ENCODE data around the gene IRF4. TPM values are rescaled to one million over a fixed set of nuclear protein-coding genes. Genes with fewer than 3 reads are reported as not detected.
"Not testable (repeated sequence)": the region's sequence is repeated elsewhere in the genome, so short reads cannot be mapped to it uniquely, and the experiment has no call there.

The IRF4 gene
- total and polyA plus RNA-seq, 11 donors = 0.08 to 4.4 (median 0.30) TPM; not detected in 1

- ATAC-seq = no peak
- H3K4me3 ChIP-seq = no peak overlapping the region
Observed at GRCh38 chr6:423055-423798, 31.7 kb downstream of the IRF4 start.

DNA sequence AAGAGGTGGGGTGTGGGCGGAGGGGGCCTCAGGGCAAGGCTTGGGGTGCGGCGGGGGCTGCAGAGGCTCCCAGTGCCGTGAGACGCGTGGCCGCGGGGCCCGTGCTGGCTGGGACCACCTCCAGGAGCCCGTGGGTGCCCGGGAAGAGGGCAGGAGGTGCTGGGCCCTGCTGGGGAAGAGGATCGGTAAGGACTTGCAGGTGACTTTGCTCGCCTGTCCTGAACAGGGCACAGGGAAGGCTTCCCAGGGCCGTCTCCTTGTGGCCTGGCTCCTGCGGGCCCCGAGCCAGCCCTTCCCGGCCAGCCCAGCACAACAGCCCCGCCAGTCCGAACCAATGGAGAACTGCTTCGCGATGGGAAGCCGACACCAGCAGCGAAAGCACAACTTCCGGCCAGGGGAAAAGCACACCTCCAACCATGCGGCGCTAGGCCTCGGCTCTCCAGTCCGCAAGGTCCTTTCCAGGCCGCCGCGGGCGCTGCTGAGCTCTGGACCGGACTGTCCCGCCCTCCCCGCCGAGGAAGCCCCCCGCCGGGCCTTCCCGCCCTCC, 32.3 kb downstream of the IRF4 start:
- Histone ChIP-seq H3K4me1 (no peaks in the 10 kb centered on the region), H3K4me3 (no peak overlapping the region), H3K27ac (no peak overlapping the region), H3K27me3 (peaks cover 0 to 4% (median 0%) of the 10 kb centered on the region in 9 donors), H3K9me3 (peaks cover 0 to 13% (median 0%) of the 10 kb centered on the region in 12 donors), H3K36me3 (no peaks in the 10 kb centered on the region)
- TF ChIP-seq CTCF (IDR thresholded peaks at IDR 0.05) = no peak
- TF ChIP-seq POLR2A (IDR thresholded peaks at IDR 0.05) = no peak
- intact Hi-C loops (cut with DNase I) = no loop called here
- no peak for ATAC-seq
- WGBS, 4 donors = 92 to 97% (median 94%) methylated on average over 13 to 39 of the region's 39 CpGs
- peak in 1 of 5 donors; percentile 54 for DNase-seq

More at GRCh38 chr6:423055-423798, 31.7 kb downstream of the IRF4 start:
- DNase-seq = no peak
- no peaks in the 10 kb centered on the region for H3K4me1 ChIP-seq
- peaks cover 0 to 13% (median 0%) of the 10 kb centered on the region in 12 donors for H3K9me3 ChIP-seq
- 92 to 95% (median 93%) methylated on average over 10 to 11 of the region's 11 CpGs for WGBS, 4 donors
- H3K27ac ChIP-seq = no peak overlapping the region
- no peaks in the 10 kb centered on the region for H3K36me3 ChIP-seq
- peaks cover 0 to under 1% (median 0%) of the 10 kb centered on the region in 9 donors for H3K27me3 ChIP-seq
- intact Hi-C loops (cut with DNase I) = no loop called here
- no peak for TF ChIP-seq POLR2A (IDR thresholded peaks at IDR 0.05)

DNA sequence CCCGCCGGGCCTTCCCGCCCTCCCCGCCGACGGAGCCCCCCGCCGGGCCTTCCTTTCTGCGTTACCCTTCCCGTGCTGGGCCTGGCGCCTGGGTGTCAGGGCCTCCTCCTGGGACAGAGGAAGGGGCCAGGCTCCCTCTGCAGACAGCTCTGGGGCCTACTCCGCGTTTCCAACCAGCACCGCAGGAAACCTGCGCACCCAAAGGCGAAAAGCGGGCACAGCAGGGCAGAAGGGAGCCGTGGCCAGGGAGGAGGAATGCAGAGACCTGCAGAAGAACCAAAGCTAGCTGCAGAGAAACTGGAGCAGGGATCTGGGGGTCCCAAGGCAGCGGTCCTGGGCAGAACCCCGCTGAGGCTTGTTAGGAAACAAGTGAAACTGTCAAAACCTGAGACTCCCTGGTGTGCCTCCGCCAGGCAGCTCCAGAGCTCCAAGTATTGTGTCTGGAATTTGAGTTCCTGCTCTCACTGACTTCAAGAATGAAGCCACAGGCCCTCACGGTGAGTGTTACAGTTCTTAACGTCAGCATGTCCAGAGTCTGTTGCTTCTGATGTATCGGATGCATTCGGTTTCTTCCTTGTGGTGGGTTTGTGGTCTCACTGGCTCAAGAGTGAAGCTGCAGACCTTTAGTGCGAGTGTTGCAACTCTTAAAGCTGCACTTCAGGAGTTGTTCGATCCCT, 33.3 kb downstream of the IRF4 start:
- Histone ChIP-seq H3K4me3 (no peak overlapping the region), H3K27ac (no peak overlapping the region), H3K36me3 (no peaks in the 10 kb centered on the region), H3K4me1 (no peaks in the 10 kb centered on the region), H3K27me3 (peaks cover 0 to 8% (median 0%) of the 10 kb centered on the region in 9 donors), H3K9me3 (peaks cover 0 to 13% (median 0%) of the 10 kb centered on the region in 12 donors)
- no peak for TF ChIP-seq CTCF (IDR thresholded peaks at IDR 0.05)
- no peak for TF ChIP-seq POLR2A (IDR thresholded peaks at IDR 0.05)
- peak in 1 of 5 donors; percentile 57 for DNase-seq
- ATAC-seq = no peak
- WGBS, 4 donors = 92 to 95% (median 92%) methylated on average over 14 to 27 of the region's 27 CpGs
- intact Hi-C loops (cut with DNase I) = no loop called here

DNA sequence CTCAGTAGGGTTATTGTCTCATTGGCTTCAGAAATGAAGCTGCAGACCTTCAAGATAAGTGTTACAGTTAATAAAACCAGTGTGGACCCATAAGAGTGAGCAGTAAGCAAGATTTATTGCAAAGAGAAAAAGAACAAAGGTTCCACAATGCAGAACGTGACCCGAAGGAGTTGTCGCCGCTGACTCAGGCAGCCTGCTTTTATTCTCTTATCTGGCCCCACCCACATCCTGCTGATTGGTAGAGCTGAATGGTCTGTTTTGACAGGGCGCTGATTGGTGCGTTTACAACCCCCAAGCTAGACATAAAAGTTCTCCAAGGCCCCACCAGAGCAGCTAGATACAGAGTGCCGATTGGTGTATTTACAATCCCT, 33.9 kb downstream of the IRF4 start:
- H3K9me3 ChIP-seq = peaks cover 0 to 13% (median 0%) of the 10 kb centered on the region in 12 donors
- intact Hi-C loops (cut with DNase I); H3K27ac ChIP-seq; H3K4me3 ChIP-seq; DNase-seq; H3K27me3 ChIP-seq; H3K4me1 ChIP-seq; ATAC-seq; H3K36me3 ChIP-seq: not testable (repeated sequence)
- 75 to 79% (median 76%) methylated on average over 7 of the region's 7 CpGs for WGBS, 4 donors

- intact Hi-C loops (cut with DNase I); H3K36me3 ChIP-seq; H3K4me1 ChIP-seq; H3K9me3 ChIP-seq; H3K27me3 ChIP-seq; H3K4me3 ChIP-seq; H3K27ac ChIP-seq; ATAC-seq: not testable (repeated sequence)
- WGBS, 4 donors = 90 to 96% (median 94%) methylated on average over 27 to 45 of the region's 45 CpGs
- peak in 1 of 5 donors; percentile 57 for DNase-seq
Observed at GRCh38 chr6:426198-426738, 34.7 kb downstream of the IRF4 start.
